SU-DHL-6 (cell line): ENCODE data around the gene SIRT6.
A peak's percentile ranks its signal among the peaks of the same experiment; 100 is the strongest.
"Not testable (repeated sequence)": the region's sequence is repeated elsewhere in the genome, so short reads cannot be mapped to it uniquely, and the experiment has no call there.

Experiments used
- H2AFZ ChIP-seq: fragments of 200-600 bp; sonication (generic); 2 replicates; pipeline ENCODE4 v1.6.1; 2014; ENCODE audit warnings: low read depth, mild to moderate bottlenecking, moderate library complexity, mixed read lengths, antibody characterized with exemption, low read length; ENCODE audit not compliant: severe bottlenecking
- H3F3A ChIP-seq: fragments of 200-600 bp; shearing (Covaris generic); 2 replicates; pipeline ENCODE4 v1.6.0; 2016; ENCODE audit warnings: antibody characterized with exemption, mild to moderate bottlenecking; ENCODE audit not compliant: insufficient read depth
- H3K27ac ChIP-seq: fragments of 200-600 bp; sonication (generic); 2 replicates; pipeline ENCODE4 v1.5.1; 2016; ENCODE audit warnings: low read depth, mild to moderate bottlenecking, low read length, moderate library complexity, mixed read lengths
- H3K27me3 ChIP-seq: fragments of 200-600 bp; sonication (generic), shearing (Covaris generic); 2 replicates; pipeline ENCODE4 v1.6.0; 2014; ENCODE audit warnings: mild to moderate bottlenecking, low read length
- H3K36me3 ChIP-seq: fragments of 200-600 bp; sonication (generic); 2 replicates; pipeline ENCODE4 v1.6.1; 2014; ENCODE audit warnings: mild to moderate bottlenecking, low read length, mixed read lengths
- H3K4me2 ChIP-seq: fragments of 300-600, 200-600 bp; shearing (Covaris generic), sonication (generic); 2 replicates; pipeline ENCODE4 v1.6.0; 2014; ENCODE audit warnings: low read length, low read depth, mild to moderate bottlenecking; ENCODE audit not compliant: poor library complexity, severe bottlenecking
- H3K4me3 ChIP-seq: fragments of 200-600 bp; sonication (generic); 2 replicates; pipeline ENCODE4 v1.5.1; 2014; ENCODE audit warnings: antibody characterized with exemption, low read length, mild to moderate bottlenecking, mixed read lengths; ENCODE audit not compliant: insufficient read depth, poor library complexity, severe bottlenecking
- H3K79me2 ChIP-seq: fragments of 200-600 bp; sonication (generic); 2 replicates; pipeline ENCODE4 v1.6.1; 2014; ENCODE audit warnings: mild to moderate bottlenecking, low read length, moderate library complexity; ENCODE audit not compliant: insufficient read depth
- H3K9ac ChIP-seq: fragments of 200-600 bp; sonication (generic); 2 replicates; pipeline ENCODE4 v1.7.0; 2014; ENCODE audit warnings: mild to moderate bottlenecking, low read length
- H3K9me2 ChIP-seq: fragments of 200-600 bp; sonication (generic); replicated peaks from 2 replicates; pipeline ENCODE4 v1.6.1; 2014; ENCODE audit warnings: low read length; ENCODE audit not compliant: insufficient read depth
- H3K9me3 ChIP-seq: fragments of 200-600 bp; sonication (generic); 2 replicates; pipeline ENCODE4 v1.6.1; 2014; ENCODE audit warnings: low read length, mixed read lengths; ENCODE audit not compliant: insufficient read depth
- H4K20me1 ChIP-seq: fragments of 200-600 bp; sonication (generic); 2 replicates; pipeline ENCODE4 v1.6.1; 2014; ENCODE audit warnings: low read depth, mild to moderate bottlenecking, antibody characterized with exemption, low read length, moderate library complexity, mixed read lengths
- EZH2phosphoT487 ChIP-seq: fragments of 200-600 bp; sonication (generic), shearing (Covaris generic); conservative IDR thresholded peaks from 2 replicates; pipeline ENCODE4 v1.6.1; 2018; ENCODE audit warnings: mild to moderate bottlenecking, antibody characterized with exemption, low read length, moderate library complexity, mixed read lengths
- TF ChIP-seq, protein P1 (sequence below): fragments of 200-600 bp; sonication (generic); IDR thresholded peaks from one replicate; pipeline ENCODE4 v1.5.1; 2017; ENCODE audit warnings: antibody characterized with exemption, mild to moderate bottlenecking, low read length, moderate library complexity; ENCODE audit not compliant: insufficient read depth, poor library complexity, severe bottlenecking

SIRT6 gene

DNA sequence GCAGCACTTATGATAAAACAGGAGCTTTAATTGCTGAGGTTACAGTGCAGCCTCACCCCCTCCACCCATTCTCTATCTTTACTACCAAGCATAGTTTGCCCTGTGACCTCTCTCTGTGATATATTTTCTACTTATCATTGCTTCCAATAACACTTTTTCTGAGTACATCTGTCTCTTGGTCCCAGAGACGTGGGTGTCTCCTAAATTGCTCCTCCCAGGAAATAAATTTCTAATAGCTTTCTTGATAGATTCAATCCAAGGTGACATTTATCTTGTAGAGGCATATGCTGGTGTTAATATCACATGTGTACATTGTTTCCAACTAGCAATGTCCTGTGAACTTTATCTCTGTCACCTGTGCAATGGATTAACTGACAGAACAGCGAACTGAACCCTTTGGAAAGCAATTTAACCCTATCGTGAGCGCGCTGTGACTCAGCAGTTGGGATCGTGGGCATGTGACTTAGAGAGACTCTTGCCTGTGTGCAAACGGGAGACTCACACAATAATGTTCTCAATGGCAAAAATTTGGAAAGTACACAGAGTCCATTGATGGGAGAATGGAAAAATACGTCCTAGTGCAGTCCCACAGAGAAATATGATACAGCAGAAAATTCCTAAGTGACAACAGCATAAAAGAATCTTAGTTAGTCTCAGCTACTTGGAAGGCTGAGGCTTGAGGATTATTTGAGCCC, 51.5 kb downstream of the SIRT6 start:
- Histone ChIP-seq H3K27me3 (no peaks in the 10 kb centered on the region), H3F3A (no peaks in the 10 kb centered on the region), H3K36me3 (no peaks in the 10 kb centered on the region), H3K4me2 (no peak overlapping the region), H3K79me2 (no peaks in the 10 kb centered on the region), H3K9me2 (no peaks in the 10 kb centered on the region), H3K9ac (no peak overlapping the region), H3K27ac (no peak overlapping the region), H3K4me3 (no peak overlapping the region), H3K9me3 (no peaks in the 10 kb centered on the region), H2AFZ (no peak overlapping the region), H4K20me1 (no peaks in the 10 kb centered on the region)
- no peak for TF ChIP-seq EZH2phosphoT487
- TF ChIP-seq, protein P1, sequence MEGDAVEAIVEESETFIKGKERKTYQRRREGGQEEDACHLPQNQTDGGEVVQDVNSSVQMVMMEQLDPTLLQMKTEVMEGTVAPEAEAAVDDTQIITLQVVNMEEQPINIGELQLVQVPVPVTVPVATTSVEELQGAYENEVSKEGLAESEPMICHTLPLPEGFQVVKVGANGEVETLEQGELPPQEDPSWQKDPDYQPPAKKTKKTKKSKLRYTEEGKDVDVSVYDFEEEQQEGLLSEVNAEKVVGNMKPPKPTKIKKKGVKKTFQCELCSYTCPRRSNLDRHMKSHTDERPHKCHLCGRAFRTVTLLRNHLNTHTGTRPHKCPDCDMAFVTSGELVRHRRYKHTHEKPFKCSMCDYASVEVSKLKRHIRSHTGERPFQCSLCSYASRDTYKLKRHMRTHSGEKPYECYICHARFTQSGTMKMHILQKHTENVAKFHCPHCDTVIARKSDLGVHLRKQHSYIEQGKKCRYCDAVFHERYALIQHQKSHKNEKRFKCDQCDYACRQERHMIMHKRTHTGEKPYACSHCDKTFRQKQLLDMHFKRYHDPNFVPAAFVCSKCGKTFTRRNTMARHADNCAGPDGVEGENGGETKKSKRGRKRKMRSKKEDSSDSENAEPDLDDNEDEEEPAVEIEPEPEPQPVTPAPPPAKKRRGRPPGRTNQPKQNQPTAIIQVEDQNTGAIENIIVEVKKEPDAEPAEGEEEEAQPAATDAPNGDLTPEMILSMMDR, result no peak

DNA sequence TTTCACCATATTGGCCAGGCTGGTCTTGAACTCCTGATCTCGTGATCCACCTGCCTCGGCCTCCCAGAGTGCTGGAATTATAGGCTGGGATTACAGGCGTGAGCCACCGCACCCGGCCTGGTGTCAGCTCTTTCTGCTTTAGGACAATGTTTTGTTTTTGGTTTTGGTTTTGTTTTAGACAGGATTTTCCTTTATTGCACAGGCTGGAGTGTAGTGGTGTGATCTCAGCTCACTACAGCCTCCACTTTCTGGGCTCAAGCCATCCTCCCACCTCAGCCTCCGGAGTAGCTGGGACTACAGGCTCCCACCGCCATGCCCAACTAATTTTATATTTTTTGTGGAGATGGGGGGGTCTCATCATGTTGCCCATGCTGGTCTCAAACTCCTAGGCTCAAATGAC, 53.3 kb downstream of the SIRT6 start:
- H3K36me3 ChIP-seq, H2AFZ ChIP-seq, H3K4me2 ChIP-seq, H3K79me2 ChIP-seq, H3K27ac ChIP-seq, H3K27me3 ChIP-seq, H3K9me2 ChIP-seq, H3F3A ChIP-seq, H3K9ac ChIP-seq, H4K20me1 ChIP-seq, H3K4me3 ChIP-seq, H3K9me3 ChIP-seq: not testable (repeated sequence)

DNA sequence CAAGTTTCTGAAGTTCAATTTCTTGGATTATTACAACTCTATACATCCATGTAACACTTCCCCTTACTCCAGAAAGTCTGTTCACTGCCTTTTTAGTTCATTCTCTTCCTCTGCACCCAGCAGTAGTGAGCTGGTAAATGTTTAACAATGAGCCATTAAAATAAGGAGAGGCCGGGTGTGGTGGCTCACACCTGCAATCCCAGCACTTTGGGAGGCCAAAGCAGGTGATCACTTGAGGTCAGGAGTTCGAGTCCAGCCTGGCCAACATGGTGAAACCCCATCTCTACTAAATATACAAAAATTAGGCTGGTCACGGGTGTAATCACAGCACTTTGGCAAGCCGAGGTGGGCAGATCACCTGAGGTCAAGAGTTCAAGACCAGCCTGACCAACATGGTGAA, 55.0 kb downstream of the SIRT6 start:
- H3K9ac ChIP-seq, H3K4me3 ChIP-seq, H2AFZ ChIP-seq, H4K20me1 ChIP-seq, H3K27me3 ChIP-seq, H3K27ac ChIP-seq, H3F3A ChIP-seq, H3K9me2 ChIP-seq, H3K4me2 ChIP-seq, H3K36me3 ChIP-seq, H3K9me3 ChIP-seq: not testable (repeated sequence)
- H3K79me2 ChIP-seq, result peaks cover 14% of the 10 kb centered on the region

DNA sequence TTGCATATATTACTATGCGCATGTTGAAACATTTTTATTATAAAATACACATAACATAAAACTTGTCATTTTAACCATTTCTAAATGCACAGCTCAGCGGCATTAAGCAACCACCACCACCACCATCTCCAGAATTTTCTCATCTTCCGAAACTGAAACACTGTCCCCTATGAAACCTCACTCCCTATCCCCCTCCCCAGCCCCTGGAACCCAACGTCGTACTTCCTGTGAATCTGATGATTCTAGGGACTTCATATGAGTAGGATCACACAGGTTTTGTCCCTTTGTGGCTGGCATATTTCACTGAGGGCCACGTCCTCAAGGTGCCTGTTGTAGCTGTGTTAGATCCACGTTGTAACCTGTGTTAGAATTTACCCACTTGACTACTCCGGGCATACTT, 57.7 kb downstream of the SIRT6 start:
- no peak for TF ChIP-seq EZH2phosphoT487
- TF ChIP-seq, protein P1, result no peak
- H3K27ac ChIP-seq, result no peak overlapping the region
- peak overlapping the region; percentile 99 for H3K4me3 ChIP-seq
- no peaks in the 10 kb centered on the region for H3K9me3 ChIP-seq
- H2AFZ ChIP-seq, result peak overlapping the region; percentile 72
- H3K4me2 ChIP-seq, result peak overlapping the region; percentile 79
- no peaks in the 10 kb centered on the region for H3K9me2 ChIP-seq
- no peaks in the 10 kb centered on the region; the same call in 1 of the 2 replicates for H4K20me1 ChIP-seq
- H3K79me2 ChIP-seq, result peaks cover 21% of the 10 kb centered on the region
- H3K27me3 ChIP-seq, result no peaks in the 10 kb centered on the region
- H3F3A ChIP-seq, result no peaks in the 10 kb centered on the region
- peak overlapping the region; percentile 71 for H3K9ac ChIP-seq
- H3K36me3 ChIP-seq, result no peaks in the 10 kb centered on the region
